GM23338 (cell line): ENCODE measurements around the gene KIF3B.

Source experiments
- EZH2 ChIP-seq: fragments of 200-600 bp; sonication (generic); IDR thresholded peaks from one replicate; pipeline ENCODE4 v1.8.0; 2017; ENCODE audit warnings: antibody characterized with exemption, mild to moderate bottlenecking, low read depth; ENCODE audit not compliant: unreplicated experiment
- EZH2phosphoT487 ChIP-seq: fragments of 200-600 bp; sonication (generic); IDR thresholded peaks from one replicate; pipeline ENCODE4 v1.8.1; 2018; ENCODE audit warnings: antibody characterized with exemption; ENCODE audit not compliant: unreplicated experiment
- POLR2AphosphoS5 ChIP-seq: IDR thresholded peaks from 2 replicates; pipeline ENCODE4 v1.6.1; 2016; ENCODE audit warnings: antibody characterized with exemption, low read depth
- ZNF331 ChIP-seq: fragments of 250-450 bp; sonication (Bioruptor Pico); IDR thresholded peaks from 2 replicates; pipeline ENCODE4 v1.5.0; 2020; ENCODE audit warnings: low read depth, mild to moderate bottlenecking, moderate library complexity
- TF ChIP-seq, protein P1 (sequence below): IDR thresholded peaks from one replicate; pipeline ENCODE4 v1.6.1; 2018; ENCODE audit warnings: antibody characterized with exemption; ENCODE audit not compliant: unreplicated experiment
- TF ChIP-seq, protein P2 (sequence below), 2 experiments: fragments of 200-600 bp in 1 of 2; sonication (generic) in 1 of 2; conservative IDR thresholded peaks; 2 replicates each; pipeline versions ENCODE4 v1.5.1 to v1.6.1; 2016 to 2017; ENCODE audit warnings: antibody characterized with exemption in 2 of 2, low read depth in 2 of 2, mild to moderate bottlenecking in 2 of 2, moderate library complexity in 1 of 2

DNA sequence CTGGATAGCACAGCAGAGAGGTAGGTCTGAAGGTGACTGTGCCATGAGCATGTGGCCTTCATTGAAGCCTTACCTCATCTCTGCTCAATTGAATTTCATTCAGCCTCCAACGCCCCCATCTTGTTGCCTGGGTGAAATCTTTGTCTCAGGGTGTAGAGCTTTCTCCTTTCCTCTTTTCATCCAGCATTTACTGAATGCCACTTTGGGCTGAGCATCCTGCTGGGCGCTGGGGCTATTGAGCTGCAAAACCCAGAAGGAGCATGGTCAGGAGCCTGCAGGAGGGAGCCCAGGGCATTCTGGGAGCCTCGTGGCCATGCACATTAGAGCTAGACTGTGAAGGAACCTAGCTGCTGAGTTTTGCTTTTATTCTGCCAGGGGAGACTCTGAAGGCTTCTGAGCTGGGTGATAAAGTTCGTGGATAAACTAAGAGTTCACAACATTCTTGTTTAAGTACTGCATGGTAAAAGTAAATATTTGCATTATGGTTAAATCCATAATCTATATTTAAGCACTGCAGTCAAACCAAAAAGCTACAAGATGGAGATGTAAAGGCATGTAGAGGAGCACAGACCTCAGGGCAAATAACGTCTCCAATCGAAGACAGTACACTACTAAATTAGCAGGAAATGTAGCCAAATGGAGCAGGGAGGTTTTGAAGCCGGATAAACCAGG is 67.5 kb downstream of the KIF3B start:
- TF ChIP-seq, protein P1, sequence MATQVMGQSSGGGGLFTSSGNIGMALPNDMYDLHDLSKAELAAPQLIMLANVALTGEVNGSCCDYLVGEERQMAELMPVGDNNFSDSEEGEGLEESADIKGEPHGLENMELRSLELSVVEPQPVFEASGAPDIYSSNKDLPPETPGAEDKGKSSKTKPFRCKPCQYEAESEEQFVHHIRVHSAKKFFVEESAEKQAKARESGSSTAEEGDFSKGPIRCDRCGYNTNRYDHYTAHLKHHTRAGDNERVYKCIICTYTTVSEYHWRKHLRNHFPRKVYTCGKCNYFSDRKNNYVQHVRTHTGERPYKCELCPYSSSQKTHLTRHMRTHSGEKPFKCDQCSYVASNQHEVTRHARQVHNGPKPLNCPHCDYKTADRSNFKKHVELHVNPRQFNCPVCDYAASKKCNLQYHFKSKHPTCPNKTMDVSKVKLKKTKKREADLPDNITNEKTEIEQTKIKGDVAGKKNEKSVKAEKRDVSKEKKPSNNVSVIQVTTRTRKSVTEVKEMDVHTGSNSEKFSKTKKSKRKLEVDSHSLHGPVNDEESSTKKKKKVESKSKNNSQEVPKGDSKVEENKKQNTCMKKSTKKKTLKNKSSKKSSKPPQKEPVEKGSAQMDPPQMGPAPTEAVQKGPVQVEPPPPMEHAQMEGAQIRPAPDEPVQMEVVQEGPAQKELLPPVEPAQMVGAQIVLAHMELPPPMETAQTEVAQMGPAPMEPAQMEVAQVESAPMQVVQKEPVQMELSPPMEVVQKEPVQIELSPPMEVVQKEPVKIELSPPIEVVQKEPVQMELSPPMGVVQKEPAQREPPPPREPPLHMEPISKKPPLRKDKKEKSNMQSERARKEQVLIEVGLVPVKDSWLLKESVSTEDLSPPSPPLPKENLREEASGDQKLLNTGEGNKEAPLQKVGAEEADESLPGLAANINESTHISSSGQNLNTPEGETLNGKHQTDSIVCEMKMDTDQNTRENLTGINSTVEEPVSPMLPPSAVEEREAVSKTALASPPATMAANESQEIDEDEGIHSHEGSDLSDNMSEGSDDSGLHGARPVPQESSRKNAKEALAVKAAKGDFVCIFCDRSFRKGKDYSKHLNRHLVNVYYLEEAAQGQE = no peak
- TF ChIP-seq, protein P2, sequence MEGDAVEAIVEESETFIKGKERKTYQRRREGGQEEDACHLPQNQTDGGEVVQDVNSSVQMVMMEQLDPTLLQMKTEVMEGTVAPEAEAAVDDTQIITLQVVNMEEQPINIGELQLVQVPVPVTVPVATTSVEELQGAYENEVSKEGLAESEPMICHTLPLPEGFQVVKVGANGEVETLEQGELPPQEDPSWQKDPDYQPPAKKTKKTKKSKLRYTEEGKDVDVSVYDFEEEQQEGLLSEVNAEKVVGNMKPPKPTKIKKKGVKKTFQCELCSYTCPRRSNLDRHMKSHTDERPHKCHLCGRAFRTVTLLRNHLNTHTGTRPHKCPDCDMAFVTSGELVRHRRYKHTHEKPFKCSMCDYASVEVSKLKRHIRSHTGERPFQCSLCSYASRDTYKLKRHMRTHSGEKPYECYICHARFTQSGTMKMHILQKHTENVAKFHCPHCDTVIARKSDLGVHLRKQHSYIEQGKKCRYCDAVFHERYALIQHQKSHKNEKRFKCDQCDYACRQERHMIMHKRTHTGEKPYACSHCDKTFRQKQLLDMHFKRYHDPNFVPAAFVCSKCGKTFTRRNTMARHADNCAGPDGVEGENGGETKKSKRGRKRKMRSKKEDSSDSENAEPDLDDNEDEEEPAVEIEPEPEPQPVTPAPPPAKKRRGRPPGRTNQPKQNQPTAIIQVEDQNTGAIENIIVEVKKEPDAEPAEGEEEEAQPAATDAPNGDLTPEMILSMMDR (conservative IDR thresholded peaks at IDR 0.05; ENCODE audit: low read depth in 2 of 2) = 0 out of 4 replicates have a peak, but pooled peaks of 1 of the 2 experiments have one; percentile 5
- TF ChIP-seq EZH2 = no peak
- TF ChIP-seq EZH2phosphoT487 = no peak
- no peak for TF ChIP-seq POLR2AphosphoS5
- no peak for TF ChIP-seq ZNF331 (CRISPR knock-in tag)
